ENCODE measurements around the gene RBMS1.

RBMS1 gene

GRCh38 chr2:160401895-160402294 is 91.7 kb downstream of the RBMS1 start:
- no peak for DNase-seq (ENCODE audit: low spot score)
- no peak for TF ChIP-seq CTCF (IDR thresholded peaks at IDR 0.05; ENCODE audit: extremely low read depth, missing control alignments)

GRCh38 chr2:160399880-160400279 is 93.7 kb downstream of the RBMS1 start:
- TF ChIP-seq CTCF (IDR thresholded peaks at IDR 0.05; ENCODE audit: extremely low read depth, missing control alignments) = no peak

GRCh38 chr2:160397530-160397865 is 96.1 kb downstream of the RBMS1 start:
- no peak for TF ChIP-seq CTCF (IDR thresholded peaks at IDR 0.05; ENCODE audit: extremely low read depth, missing control alignments)
- DNase-seq (ENCODE audit: low spot score) = no peak

More at GRCh38 chr2:160399880-160400279, 93.7 kb downstream of the RBMS1 start:
- no peak for DNase-seq (ENCODE audit: low spot score)

GRCh38 chr2:160394153-160394552 is 99.5 kb downstream of the RBMS1 start:
- peak; percentile 31 for DNase-seq (ENCODE audit: low spot score)
- no peak for TF ChIP-seq CTCF (IDR thresholded peaks at IDR 0.05; ENCODE audit: extremely low read depth, missing control alignments)

- DNase-seq (ENCODE audit: low spot score) = no peak
- TF ChIP-seq CTCF (IDR thresholded peaks at IDR 0.05; ENCODE audit: extremely low read depth, missing control alignments) = no peak
Observed at GRCh38 chr2:160392201-160392600, 101.4 kb downstream of the RBMS1 start.

GRCh38 chr2:160390544-160391455 is 102.8 kb downstream of the RBMS1 start:
- TF ChIP-seq CTCF (IDR thresholded peaks at IDR 0.05; ENCODE audit: extremely low read depth, missing control alignments) = no peak
- DNase-seq (ENCODE audit: low spot score) = no peak

GRCh38 chr2:160389875-160390274 is 103.7 kb downstream of the RBMS1 start:
- DNase-seq (ENCODE audit: low spot score) = no peak
- no peak for TF ChIP-seq CTCF (IDR thresholded peaks at IDR 0.05; ENCODE audit: extremely low read depth, missing control alignments)
